IPS-18a (cell line): ENCODE data around the gene CHI3L1.
"Not testable (repeated sequence)": the region's sequence is repeated elsewhere in the genome, so short reads cannot be mapped to it uniquely, and the experiment has no call there.

Experiments
- H3K27ac ChIP-seq: one replicate; pipeline ENCODE4 v1.5.1; 2013; ENCODE audit warnings: low read length
- H3K27me3 ChIP-seq: one replicate; pipeline ENCODE4 v1.6.1; 2013; ENCODE audit warnings: mild to moderate bottlenecking, low read length; ENCODE audit not compliant: control insufficient read depth, insufficient read depth
- H3K36me3 ChIP-seq: one replicate; pipeline ENCODE4 v1.6.1; 2013; ENCODE audit warnings: low read depth, low read length; ENCODE audit not compliant: control insufficient read depth
- H3K4me1 ChIP-seq: one replicate; pipeline ENCODE4 v1.6.1; 2013; ENCODE audit warnings: low read depth, low read length; ENCODE audit not compliant: control insufficient read depth
- H3K4me3 ChIP-seq: one replicate; pipeline ENCODE4 v1.5.1; 2013; ENCODE audit warnings: low read length
- H3K9ac ChIP-seq: one replicate; pipeline ENCODE4 v1.6.1; 2013; ENCODE audit warnings: mild to moderate bottlenecking, low read length, moderate library complexity
- H3K9me3 ChIP-seq: one replicate; pipeline ENCODE4 v1.6.1; 2013; ENCODE audit warnings: low read depth, low read length; ENCODE audit not compliant: control insufficient read depth

The CHI3L1 gene

DNA sequence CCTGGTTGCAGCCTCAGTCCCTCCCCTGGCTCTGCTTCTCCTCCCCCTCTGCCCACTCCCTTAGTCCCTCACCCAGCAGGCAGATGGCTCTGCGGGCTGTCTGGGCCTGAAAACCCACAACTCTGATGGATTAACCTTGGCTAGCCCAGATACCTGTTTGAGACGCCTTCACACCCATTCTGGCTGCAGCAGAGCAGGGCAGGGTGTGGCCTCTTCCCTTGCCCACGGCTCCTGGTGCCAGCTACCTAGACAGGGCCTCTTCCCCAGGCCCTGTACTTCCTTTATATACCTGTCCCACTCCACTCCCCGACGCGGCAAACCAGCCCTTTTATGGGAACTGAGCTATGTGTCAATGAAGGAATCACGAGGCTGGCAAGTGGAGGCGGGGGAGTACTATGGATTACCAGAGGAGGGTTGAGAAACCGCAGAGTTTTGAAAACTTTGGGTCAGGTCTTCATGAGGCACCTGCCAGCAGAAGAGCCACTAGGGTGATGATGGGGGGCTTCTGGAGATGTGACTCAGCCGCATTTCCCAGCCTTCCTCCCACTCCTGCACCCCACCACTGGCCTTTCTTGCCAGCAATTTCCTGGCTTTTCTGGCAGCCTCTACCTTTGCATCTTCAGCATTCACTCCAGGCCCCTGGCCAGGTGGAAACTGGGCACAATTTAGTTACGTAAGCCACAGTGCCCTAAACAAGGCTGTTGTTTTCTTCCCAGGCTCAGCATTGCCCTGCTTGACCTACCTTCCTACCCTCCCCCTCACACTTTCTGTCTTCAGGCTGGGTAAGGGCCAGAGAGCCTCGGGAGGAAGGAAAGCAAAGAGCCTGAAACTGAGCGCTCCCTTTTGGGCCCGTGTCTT, at the start of gene CHI3L1:
TSS of gene CHI3L1 (minus strand) at position 259 of the 858 bp plus-strand sequence. CDS start at position 178, 81 bp downstream.
- no peaks in the 10 kb centered on the region for H3K27me3 ChIP-seq

DNA sequence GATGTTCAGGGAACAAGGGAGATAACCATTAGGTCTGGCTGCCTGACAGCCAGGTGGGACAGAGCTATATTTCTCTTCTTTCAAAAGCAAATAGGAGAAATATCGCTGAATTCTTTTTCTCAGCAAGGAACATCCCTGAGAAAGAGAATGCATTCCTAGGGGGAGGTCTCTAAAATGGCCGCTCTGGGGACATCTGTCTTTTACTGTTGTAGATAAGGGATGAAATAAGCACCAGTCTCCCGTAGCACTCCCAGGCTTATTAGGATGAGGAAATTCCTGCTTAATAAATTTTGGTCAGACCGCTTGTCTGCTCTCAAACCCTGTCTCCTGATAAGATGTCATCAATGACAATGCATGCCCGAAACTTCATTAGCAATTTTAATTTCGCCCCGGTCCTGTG, 48.4 kb upstream of the CHI3L1 start:
- H3K27ac ChIP-seq, H3K9ac ChIP-seq, H3K36me3 ChIP-seq, H3K9me3 ChIP-seq, H3K4me1 ChIP-seq, H3K27me3 ChIP-seq, H3K4me3 ChIP-seq: not testable (repeated sequence)

More for the DNA sequence above, at the start of gene CHI3L1:
- H3K4me3 ChIP-seq: no peak within 1 kb of the TSS
- H3K9ac ChIP-seq: no peak within 1 kb of the TSS
- H3K27ac ChIP-seq: no peak within 1 kb of the TSS
- H3K36me3 ChIP-seq: no peaks in the 10 kb centered on the region
- no peaks in the 10 kb centered on the region for H3K9me3 ChIP-seq
- peaks cover 22% of the 10 kb centered on the region for H3K4me1 ChIP-seq

DNA sequence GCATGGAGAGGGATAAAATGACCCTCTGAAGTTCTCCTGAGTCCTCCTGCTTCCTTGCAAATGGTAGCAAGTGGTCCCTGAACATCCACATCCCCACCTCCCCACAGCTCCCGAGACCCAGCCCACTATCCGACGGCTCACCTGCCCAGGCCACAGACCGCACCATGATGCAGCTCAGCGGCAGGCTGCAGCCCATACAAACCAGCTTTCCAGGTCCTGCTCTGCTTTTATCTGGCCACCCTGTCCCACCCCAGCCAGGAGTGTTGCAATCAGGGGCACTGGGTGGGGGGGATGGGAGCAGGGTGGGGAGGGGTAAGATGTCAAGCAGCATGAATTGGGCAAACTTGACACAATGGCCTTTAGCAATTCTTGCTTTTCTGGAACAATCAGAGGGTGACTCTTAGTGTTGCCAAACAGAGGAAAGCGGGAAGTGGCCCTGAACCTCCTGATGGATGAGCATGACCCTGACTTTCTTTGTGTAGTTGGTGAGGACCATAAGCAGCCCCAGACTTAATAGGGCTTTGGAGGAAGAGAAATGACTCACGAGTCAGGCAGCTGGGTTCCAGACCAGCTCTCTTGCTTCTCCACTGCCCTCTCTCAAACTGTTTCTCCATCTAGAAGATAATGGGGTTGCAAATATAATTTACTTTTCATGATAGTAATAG, 43.1 kb upstream of the CHI3L1 start, which contains the start of gene CHIT1:
TSS of gene CHIT1 (minus strand) at position 203 of the 665 bp plus-strand sequence. CDS start at position 166, 37 bp downstream.
- H3K27ac ChIP-seq: no peak within 1 kb of the TSS
- H3K36me3 ChIP-seq: no peaks in the 10 kb centered on the region
- H3K9ac ChIP-seq: no peak within 1 kb of the TSS
- no peaks in the 10 kb centered on the region for H3K4me1 ChIP-seq
- no peaks in the 10 kb centered on the region for H3K9me3 ChIP-seq
- H3K27me3 ChIP-seq: no peaks in the 10 kb centered on the region
- H3K4me3 ChIP-seq: no peak within 1 kb of the TSS

DNA sequence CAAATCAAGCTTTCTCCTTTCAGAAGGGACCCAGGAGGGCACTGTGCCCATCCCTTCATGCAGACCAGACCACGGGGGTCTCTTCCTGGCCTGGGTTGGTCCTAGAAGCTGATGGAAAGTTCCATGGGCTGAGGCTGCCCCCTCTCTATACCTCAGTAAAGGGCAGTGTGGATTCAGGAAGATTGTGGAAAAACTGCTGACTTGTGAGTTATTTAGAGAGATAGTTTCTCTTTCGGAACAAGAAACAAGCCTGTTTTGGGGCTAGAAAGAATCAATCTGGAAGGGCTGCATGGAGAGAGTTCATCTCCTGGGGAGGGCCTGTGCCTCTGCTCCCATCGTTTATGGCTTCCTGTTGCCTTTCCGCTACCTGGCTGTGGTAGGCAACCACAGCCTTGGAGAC, 42.2 kb upstream of the CHI3L1 start:
- Histone ChIP-seq H3K9ac (no peak overlapping the region), H3K4me1 (no peaks in the 10 kb centered on the region), H3K9me3 (no peaks in the 10 kb centered on the region), H3K36me3 (no peaks in the 10 kb centered on the region), H3K27me3 (no peaks in the 10 kb centered on the region), H3K27ac (no peak overlapping the region), H3K4me3 (no peak overlapping the region)

DNA sequence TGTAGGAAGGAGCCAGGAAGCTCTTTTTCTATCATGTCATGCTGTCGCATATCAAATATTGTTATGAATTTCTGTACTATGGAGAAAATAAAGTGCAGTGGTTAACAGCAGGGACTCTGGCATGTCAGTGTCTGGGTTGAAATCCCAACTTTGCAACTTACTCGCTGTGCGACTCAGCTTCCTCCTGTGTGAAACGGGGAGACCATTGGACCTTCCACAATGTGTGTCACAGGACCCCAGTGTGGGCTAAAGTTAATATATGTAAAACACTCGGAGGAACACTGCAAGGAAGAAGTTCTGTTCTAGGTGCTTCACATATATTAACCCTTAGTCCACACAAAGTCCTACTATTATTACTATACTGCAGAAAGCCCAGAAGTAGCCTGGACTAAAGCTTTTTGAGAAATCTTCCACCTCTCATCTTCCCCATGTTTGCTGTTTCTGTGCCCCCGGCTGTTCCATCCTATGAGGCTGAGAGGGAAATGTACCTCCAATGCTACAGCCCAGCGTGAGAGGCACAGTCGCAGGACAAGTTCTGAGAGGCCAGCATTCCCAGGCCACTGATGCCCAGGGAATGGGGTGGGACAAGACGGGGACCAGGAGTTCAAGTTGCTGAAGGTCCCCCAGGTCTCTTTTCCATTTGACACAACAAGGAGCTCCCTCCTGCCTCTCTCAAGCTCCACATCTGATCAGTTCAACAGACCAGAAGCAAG, 41.0 kb upstream of the CHI3L1 start:
- H3K27me3 ChIP-seq: no peaks in the 10 kb centered on the region

DNA sequence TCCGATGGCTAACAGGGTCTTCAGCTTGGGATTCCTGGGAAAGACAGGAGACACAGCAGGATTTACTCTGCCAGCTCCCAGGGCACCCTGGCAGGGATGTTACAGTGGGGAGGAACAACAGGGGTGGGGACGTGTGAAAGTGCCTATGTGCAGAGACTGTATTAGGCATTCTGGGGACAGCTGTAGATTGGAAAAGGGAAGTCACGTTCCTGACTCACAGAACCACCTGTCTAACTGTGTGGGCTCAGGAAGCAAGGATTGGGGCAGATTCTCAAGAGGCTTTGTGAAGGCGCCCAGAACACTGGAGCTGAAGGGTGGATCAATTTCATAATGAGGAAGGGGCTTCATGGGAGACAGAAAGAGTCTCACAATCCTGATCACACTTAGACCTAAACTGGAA, 38.6 kb upstream of the CHI3L1 start:
- Histone ChIP-seq H3K4me3 (no peak overlapping the region), H3K9me3 (no peaks in the 10 kb centered on the region), H3K9ac (no peak overlapping the region), H3K36me3 (no peaks in the 10 kb centered on the region), H3K4me1 (no peaks in the 10 kb centered on the region), H3K27ac (no peak overlapping the region), H3K27me3 (no peaks in the 10 kb centered on the region)

More for the DNA sequence above, 41.0 kb upstream of the CHI3L1 start:
- Histone ChIP-seq H3K4me3 (no peak overlapping the region), H3K36me3 (no peaks in the 10 kb centered on the region), H3K9me3 (no peaks in the 10 kb centered on the region), H3K9ac (no peak overlapping the region), H3K4me1 (no peaks in the 10 kb centered on the region), H3K27ac (no peak overlapping the region)

DNA sequence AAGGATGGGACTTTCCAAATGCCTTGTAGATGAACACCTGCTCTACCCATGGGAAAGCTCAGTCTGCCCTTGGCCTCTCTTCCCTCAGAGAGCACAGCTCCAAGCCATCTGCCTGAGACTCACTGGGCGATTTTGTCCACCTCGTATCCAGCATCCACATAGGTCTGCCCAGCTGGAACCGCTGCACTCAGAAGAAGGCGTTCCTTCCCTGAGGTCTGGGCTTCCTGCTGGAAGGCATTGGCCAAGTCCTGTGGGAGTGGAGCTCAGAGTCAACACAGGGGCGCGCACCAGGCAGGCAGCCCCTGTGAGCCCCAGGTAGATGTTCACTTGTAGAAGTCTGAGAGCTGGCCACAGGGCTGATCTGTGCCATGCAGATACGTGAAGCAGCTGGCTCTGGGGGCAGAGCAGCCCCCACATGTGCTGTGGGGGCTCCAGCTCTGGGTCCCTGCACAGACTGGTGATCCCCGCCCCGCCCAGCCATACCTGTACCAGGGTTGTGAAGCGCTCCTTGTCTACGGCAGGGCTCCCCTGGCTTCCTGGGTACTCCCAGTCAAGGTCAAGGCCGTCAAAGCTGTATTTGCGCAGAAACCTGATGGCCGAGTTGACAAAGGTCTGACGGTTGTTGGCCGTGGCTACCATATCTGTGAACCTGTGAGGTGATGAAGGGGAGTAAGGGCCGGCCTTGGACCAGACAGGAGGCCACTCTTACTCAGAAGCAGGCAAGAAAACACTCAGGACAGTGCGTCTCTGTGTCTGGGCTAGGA, 36.7 kb upstream of the CHI3L1 start:
- H3K27me3 ChIP-seq: no peaks in the 10 kb centered on the region
- H3K4me1 ChIP-seq: no peaks in the 10 kb centered on the region
- no peak overlapping the region for H3K9ac ChIP-seq
- H3K27ac ChIP-seq: no peak overlapping the region
- H3K4me3 ChIP-seq: no peak overlapping the region
- no peaks in the 10 kb centered on the region for H3K9me3 ChIP-seq
- no peaks in the 10 kb centered on the region for H3K36me3 ChIP-seq

DNA sequence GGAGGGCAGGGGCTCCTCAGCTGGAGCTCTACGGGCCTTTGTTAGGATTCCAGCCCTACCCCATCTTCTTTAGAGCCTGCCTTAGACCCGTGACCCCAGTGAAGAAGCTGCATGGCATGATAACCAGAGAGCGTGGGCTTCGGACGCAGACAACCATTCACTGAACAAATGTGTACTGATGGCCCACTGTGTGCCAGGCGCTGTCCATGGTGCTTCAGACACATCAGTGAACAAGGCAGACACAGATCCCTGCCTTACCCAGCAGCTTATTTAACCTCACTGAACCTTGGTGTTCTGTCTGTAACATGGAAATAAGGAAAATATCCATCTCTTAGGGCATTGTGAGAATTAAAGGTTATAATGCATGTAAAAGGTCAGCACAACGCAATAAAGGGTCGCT, 33.4 kb upstream of the CHI3L1 start:
- Histone ChIP-seq H3K36me3 (no peaks in the 10 kb centered on the region), H3K27me3 (no peaks in the 10 kb centered on the region), H3K4me1 (peaks cover 9% of the 10 kb centered on the region), H3K9ac (no peak overlapping the region), H3K9me3 (no peaks in the 10 kb centered on the region), H3K27ac (no peak overlapping the region), H3K4me3 (no peak overlapping the region)

DNA sequence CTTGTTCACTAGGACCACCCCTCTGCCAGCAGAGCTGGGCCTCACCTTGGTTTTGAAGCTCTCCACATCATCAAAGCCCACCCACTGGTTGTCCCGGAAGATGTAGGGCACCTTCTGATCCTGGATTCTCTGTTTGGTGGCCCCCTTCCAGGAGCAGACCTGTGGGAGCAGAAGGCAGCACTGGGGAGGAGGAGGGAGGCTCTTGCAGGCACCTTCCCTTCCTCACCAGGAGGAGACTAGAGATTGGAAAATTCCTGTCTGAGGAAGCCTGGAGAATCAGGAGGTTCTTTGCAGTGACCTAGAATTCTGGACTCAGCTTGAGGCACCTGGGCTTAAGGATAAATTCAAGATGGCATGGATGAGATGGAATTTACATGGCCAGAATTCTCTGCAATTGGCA, 32.7 kb upstream of the CHI3L1 start:
- Histone ChIP-seq H3K9ac (no peak overlapping the region), H3K9me3 (no peaks in the 10 kb centered on the region), H3K4me3 (no peak overlapping the region), H3K4me1 (peaks cover 9% of the 10 kb centered on the region), H3K36me3 (no peaks in the 10 kb centered on the region), H3K27ac (no peak overlapping the region), H3K27me3 (no peaks in the 10 kb centered on the region)

DNA sequence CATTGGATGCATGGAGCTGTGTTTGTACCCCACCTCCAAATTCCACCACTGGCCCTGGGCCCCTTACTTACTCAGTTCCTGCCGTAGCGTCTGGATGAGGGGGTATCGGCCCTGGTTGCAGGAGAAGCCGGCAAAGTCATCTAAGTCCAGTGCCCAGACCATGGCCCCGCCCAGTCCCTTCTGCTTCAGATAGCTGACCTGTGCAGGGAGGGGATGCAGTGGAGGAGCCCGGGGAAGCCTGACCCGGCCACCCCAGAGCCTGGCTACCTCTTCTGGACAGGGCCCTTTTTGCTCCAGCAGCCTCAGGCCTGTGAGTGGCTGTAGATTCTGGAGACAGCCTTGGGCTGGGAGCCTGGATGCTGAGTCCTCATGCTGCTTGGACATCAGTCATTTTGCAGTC, 31.2 kb upstream of the CHI3L1 start:
- no peak overlapping the region for H3K27ac ChIP-seq
- H3K27me3 ChIP-seq: no peaks in the 10 kb centered on the region
- H3K9ac ChIP-seq: no peak overlapping the region
- H3K36me3 ChIP-seq: no peaks in the 10 kb centered on the region
- peaks cover 9% of the 10 kb centered on the region for H3K4me1 ChIP-seq
- no peaks in the 10 kb centered on the region for H3K9me3 ChIP-seq
- H3K4me3 ChIP-seq: no peak overlapping the region

DNA sequence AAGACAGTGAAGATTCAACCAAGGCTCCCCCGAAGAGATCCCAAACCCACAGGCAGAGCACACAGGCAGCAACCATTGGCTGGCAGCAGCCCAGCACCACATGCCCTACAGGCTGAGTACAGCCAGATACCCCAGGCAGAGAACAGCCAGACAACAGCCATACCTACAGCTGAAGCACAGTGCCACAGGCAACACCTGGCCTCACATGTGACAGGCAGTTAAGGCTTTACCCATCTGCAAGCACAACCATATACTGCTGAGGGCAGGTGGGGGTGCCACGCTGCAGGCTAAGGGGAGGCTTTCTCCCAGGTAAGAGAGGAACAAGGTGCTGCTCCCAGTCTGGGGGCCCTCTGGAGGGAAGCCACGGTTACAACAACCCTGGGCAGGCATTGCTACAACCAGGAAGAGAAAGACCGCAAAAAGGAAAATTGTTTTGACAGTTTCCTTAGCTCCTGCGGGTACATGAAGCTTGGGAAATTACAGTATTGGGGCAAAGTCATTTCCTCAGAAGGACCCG, 30.7 kb upstream of the CHI3L1 start:
- Histone ChIP-seq H3K36me3 (no peaks in the 10 kb centered on the region), H3K9ac (no peak overlapping the region), H3K27me3 (no peaks in the 10 kb centered on the region), H3K4me1 (peaks cover 9% of the 10 kb centered on the region), H3K4me3 (no peak overlapping the region), H3K9me3 (no peaks in the 10 kb centered on the region), H3K27ac (no peak overlapping the region)
